Hepatocyte (in vitro differentiated cells): Measurements from ENCODE around the gene PIF1.

Source experiments
- EZH2phosphoT487 ChIP-seq: fragments of 200-600 bp; sonication (generic); IDR thresholded peaks from one replicate; pipeline ENCODE4 v1.6.1; 2018; ENCODE audit warnings: antibody characterized with exemption, mild to moderate bottlenecking, low read depth, moderate library complexity; ENCODE audit not compliant: unreplicated experiment, severe bottlenecking
- TF ChIP-seq, protein P1 (sequence below): fragments of 200-600 bp; sonication (generic); IDR thresholded peaks from 2 replicates; pipeline ENCODE4 v1.5.1; 2016; ENCODE audit warnings: antibody characterized with exemption, mild to moderate bottlenecking; ENCODE audit not compliant: poor library complexity

DNA sequence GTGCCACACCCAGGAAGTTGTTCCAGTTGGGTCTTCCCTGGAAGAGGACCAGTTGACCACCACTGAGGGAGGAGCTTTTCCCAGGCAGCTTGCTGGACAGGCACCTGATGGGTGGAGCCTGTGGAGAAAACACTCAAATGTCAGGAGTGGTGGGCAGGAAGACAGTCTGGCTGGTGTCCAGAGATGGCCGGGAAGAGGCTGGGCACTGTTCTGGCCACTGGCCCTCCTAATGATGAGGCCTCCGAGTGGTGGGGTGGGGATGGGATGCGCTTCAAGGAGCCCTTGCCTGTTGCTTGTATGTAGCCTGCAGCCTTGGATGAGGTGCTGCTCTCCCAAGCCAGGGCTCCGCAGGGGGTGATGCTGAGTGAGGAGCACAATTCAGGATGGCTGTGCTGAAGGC lies 28.6 kb upstream of the PIF1 start:
- TF ChIP-seq, protein P1, sequence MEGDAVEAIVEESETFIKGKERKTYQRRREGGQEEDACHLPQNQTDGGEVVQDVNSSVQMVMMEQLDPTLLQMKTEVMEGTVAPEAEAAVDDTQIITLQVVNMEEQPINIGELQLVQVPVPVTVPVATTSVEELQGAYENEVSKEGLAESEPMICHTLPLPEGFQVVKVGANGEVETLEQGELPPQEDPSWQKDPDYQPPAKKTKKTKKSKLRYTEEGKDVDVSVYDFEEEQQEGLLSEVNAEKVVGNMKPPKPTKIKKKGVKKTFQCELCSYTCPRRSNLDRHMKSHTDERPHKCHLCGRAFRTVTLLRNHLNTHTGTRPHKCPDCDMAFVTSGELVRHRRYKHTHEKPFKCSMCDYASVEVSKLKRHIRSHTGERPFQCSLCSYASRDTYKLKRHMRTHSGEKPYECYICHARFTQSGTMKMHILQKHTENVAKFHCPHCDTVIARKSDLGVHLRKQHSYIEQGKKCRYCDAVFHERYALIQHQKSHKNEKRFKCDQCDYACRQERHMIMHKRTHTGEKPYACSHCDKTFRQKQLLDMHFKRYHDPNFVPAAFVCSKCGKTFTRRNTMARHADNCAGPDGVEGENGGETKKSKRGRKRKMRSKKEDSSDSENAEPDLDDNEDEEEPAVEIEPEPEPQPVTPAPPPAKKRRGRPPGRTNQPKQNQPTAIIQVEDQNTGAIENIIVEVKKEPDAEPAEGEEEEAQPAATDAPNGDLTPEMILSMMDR: no peak
- no peak for TF ChIP-seq EZH2phosphoT487
